Astrocyte of the hippocampus (primary cell): ENCODE measurements around the gene FSD2.
A peak's percentile ranks its signal among the peaks of the same experiment; 100 is the strongest.

Experiments used
- DNase-seq: peaks from one replicate; pipeline ENCODE4 v3.0.0; 2011; ENCODE audit warnings: low read depth, low spot score

FSD2 gene

GRCh38 chr15:82805994-82806406 is at the start of gene FSD2:
TSS of gene FSD2 (minus strand) at chr15:82806069. CDS start at chr15:82787390, 18,679 bp downstream.
- no peak for DNase-seq

- no peak for DNase-seq
Observed at GRCh38 chr15:82854554-82854953, 48.7 kb upstream of the FSD2 start.

- no peak for DNase-seq
Observed at GRCh38 chr15:82852941-82853561, 47.2 kb upstream of the FSD2 start.

GRCh38 chr15:82851981-82852511 is 46.2 kb upstream of the FSD2 start:
- peak; percentile 80 for DNase-seq

- no peak for DNase-seq
Observed at GRCh38 chr15:82851306-82851850, 45.5 kb upstream of the FSD2 start.

GRCh38 chr15:82850731-82851130 is 44.9 kb upstream of the FSD2 start:
- DNase-seq, result no peak

GRCh38 chr15:82849556-82850512 is 44.0 kb upstream of the FSD2 start:
- peak; percentile 85 for DNase-seq

- no peak for DNase-seq
Observed at GRCh38 chr15:82848241-82848993, 42.5 kb upstream of the FSD2 start.

- DNase-seq, result peak; percentile 66
Observed at GRCh38 chr15:82847703-82848102, 41.8 kb upstream of the FSD2 start.

GRCh38 chr15:82846621-82847020 is 40.8 kb upstream of the FSD2 start:
- DNase-seq, result no peak

GRCh38 chr15:82845686-82846085 is 39.8 kb upstream of the FSD2 start:
- no peak for DNase-seq

GRCh38 chr15:82843566-82843965 is 37.7 kb upstream of the FSD2 start:
- no peak for DNase-seq

GRCh38 chr15:82840166-82840565 is 34.3 kb upstream of the FSD2 start:
- DNase-seq, result no peak

GRCh38 chr15:82839136-82839535 is 33.3 kb upstream of the FSD2 start:
- no peak for DNase-seq

- no peak for DNase-seq
Observed at GRCh38 chr15:82838096-82838735, 32.3 kb upstream of the FSD2 start.

- DNase-seq, result no peak
Observed at GRCh38 chr15:82835391-82835917, 29.6 kb upstream of the FSD2 start.

- DNase-seq, result no peak
Observed at GRCh38 chr15:82833362-82833682, 27.5 kb upstream of the FSD2 start.

GRCh38 chr15:82832601-82833361 is 26.9 kb upstream of the FSD2 start:
- peak; percentile 88 for DNase-seq

- no peak for DNase-seq
Observed at GRCh38 chr15:82831894-82832600, 26.2 kb upstream of the FSD2 start.
